Trophoblast cell (in vitro differentiated cells and primary cell): ENCODE results near the gene RSAD2.

Experiments
- DNase-seq, 2 donors: peaks; one replicate each; pipeline ENCODE4 v3.0.0-alpha.2; 2016
- H2AFZ ChIP-seq: 2 replicates; pipeline ENCODE4 v1.6.1; 2013; ENCODE audit warnings: low read length, moderate library complexity, mild to moderate bottlenecking; ENCODE audit not compliant: insufficient read depth, poor library complexity
- H2AK5ac ChIP-seq: 2 replicates; pipeline ENCODE4 v1.6.1; 2013; ENCODE audit warnings: mild to moderate bottlenecking, low read length
- H2BK120ac ChIP-seq: 2 replicates; pipeline ENCODE4 v1.6.1; 2013; ENCODE audit warnings: low read length, mild to moderate bottlenecking, moderate library complexity; ENCODE audit not compliant: insufficient read depth, poor library complexity
- H2BK12ac ChIP-seq: 2 replicates; pipeline ENCODE4 v1.6.1; 2013; ENCODE audit warnings: mild to moderate bottlenecking, low read length, moderate library complexity
- H2BK5ac ChIP-seq: 2 replicates; pipeline ENCODE4 v1.6.1; 2013; ENCODE audit warnings: low read length, low read depth, moderate library complexity, mild to moderate bottlenecking; ENCODE audit not compliant: poor library complexity
- H3K14ac ChIP-seq: 2 replicates; pipeline ENCODE4 v1.6.1; 2013; ENCODE audit warnings: mild to moderate bottlenecking, low read length
- H3K18ac ChIP-seq: 2 replicates; pipeline ENCODE4 v1.6.1; 2013; ENCODE audit warnings: mild to moderate bottlenecking, low read length
- H3K23ac ChIP-seq: 2 replicates; pipeline ENCODE4 v1.6.1; 2013; ENCODE audit warnings: low read length
- H3K27ac ChIP-seq: 2 replicates; pipeline ENCODE4 v1.5.1; 2013; ENCODE audit warnings: low read depth, mild to moderate bottlenecking, inconsistent platforms, low read length, moderate library complexity
- H3K27me3 ChIP-seq: 2 replicates; pipeline ENCODE4 v1.6.1; 2013; ENCODE audit warnings: inconsistent platforms, mild to moderate bottlenecking, low read length, moderate library complexity; ENCODE audit not compliant: insufficient read depth
- H3K36me3 ChIP-seq, 2 experiments: 1 replicate in 1 of 2; 2 replicates in 1 of 2; pipeline ENCODE4 v1.6.1; 2013; ENCODE audit warnings: low read length in 2 of 2, mild to moderate bottlenecking in 2 of 2, moderate library complexity in 1 of 2; ENCODE audit not compliant: insufficient read depth in 2 of 2, control insufficient read depth in 1 of 2
- H3K4ac ChIP-seq: 2 replicates; pipeline ENCODE4 v1.6.1; 2013; ENCODE audit warnings: low read depth, mild to moderate bottlenecking, low read length, moderate library complexity
- H3K4me1 ChIP-seq, 2 experiments: 1 replicate in 1 of 2; 2 replicates in 1 of 2; pipeline ENCODE4 v1.6.1; 2013; ENCODE audit warnings: low read length in 2 of 2, mild to moderate bottlenecking in 2 of 2, moderate library complexity in 1 of 2; ENCODE audit not compliant: insufficient read depth in 2 of 2, control insufficient read depth in 1 of 2
- H3K4me2 ChIP-seq: 2 replicates; pipeline ENCODE4 v1.6.1; 2013; ENCODE audit warnings: inconsistent platforms, mild to moderate bottlenecking, low read length, moderate library complexity
- H3K4me3 ChIP-seq: 2 replicates; pipeline ENCODE4 v1.5.1; 2013; ENCODE audit warnings: mild to moderate bottlenecking, low read depth, low read length, inconsistent platforms
- H3K79me1 ChIP-seq: one replicate; pipeline ENCODE4 v1.6.1; 2013; ENCODE audit warnings: low read length
- H3K79me2 ChIP-seq: 2 replicates; pipeline ENCODE4 v1.6.1; 2013; ENCODE audit warnings: low read length, mild to moderate bottlenecking; ENCODE audit not compliant: control insufficient read depth, insufficient read depth, poor library complexity
- H3K9ac ChIP-seq: 2 replicates; pipeline ENCODE4 v1.6.1; 2013; ENCODE audit warnings: mild to moderate bottlenecking, low read length
- H3K9me3 ChIP-seq: 2 replicates; pipeline ENCODE4 v1.6.1; 2013; ENCODE audit warnings: low read depth, mild to moderate bottlenecking, control low read depth, inconsistent platforms, low read length; ENCODE audit not compliant: insufficient read depth
- H4K12ac ChIP-seq: 2 replicates; pipeline ENCODE4 v1.6.1; 2013; ENCODE audit warnings: low read depth, mild to moderate bottlenecking, low read length, moderate library complexity
- H4K8ac ChIP-seq: 2 replicates; pipeline ENCODE4 v1.6.1; 2013; ENCODE audit warnings: low read depth, mild to moderate bottlenecking, low read length, moderate library complexity
- H4K91ac ChIP-seq: one replicate; pipeline ENCODE4 v1.6.1; 2013; ENCODE audit warnings: low read depth, mild to moderate bottlenecking, low read length, moderate library complexity
- WGBS: extraction: QIAGEN DNeasy Blood & Tissue Kit; methylation state at CpG from one replicate; pipeline ENCODE4 v1.1.7; 2013; ENCODE audit warnings: missing lambda C conversion rate; ENCODE audit not compliant: insufficient read length, insufficient coverage; ENCODE audit errors: extremely low coverage; 5-methylcytosine and 5-hydroxymethylcytosine counted together

The RSAD2 gene

GRCh38 chr2:6932828-6933227, 55.3 kb downstream of the RSAD2 start:
- H4K12ac ChIP-seq: no peak overlapping the region
- H3K4ac ChIP-seq: no peak overlapping the region
- no peak overlapping the region for H2AFZ ChIP-seq
- no peak for DNase-seq
- no peak overlapping the region for H3K4me2 ChIP-seq
- no peak overlapping the region for H2BK120ac ChIP-seq
- H3K27ac ChIP-seq: no peak overlapping the region
- no peak overlapping the region for H3K4me3 ChIP-seq
- H2BK12ac ChIP-seq: no peak overlapping the region
- no peak overlapping the region for H2AK5ac ChIP-seq
- H3K79me2 ChIP-seq: no peaks in the 10 kb centered on the region
- H3K36me3 ChIP-seq: peaks cover 0 to 1% of the 10 kb centered on the region in 2 experiments
- H2BK5ac ChIP-seq: no peak overlapping the region
- no peak overlapping the region for H4K8ac ChIP-seq
- H3K18ac ChIP-seq: no peak overlapping the region
- no peak overlapping the region for H3K14ac ChIP-seq
- no peak overlapping the region for H3K9ac ChIP-seq
- H3K9me3 ChIP-seq: peaks cover 2% of the 10 kb centered on the region
- no peak overlapping the region for H3K23ac ChIP-seq
- no peaks in the 10 kb centered on the region for H3K4me1 ChIP-seq
- no CpG with 5 or more reads among the region's 7 CpGs for WGBS
- no peaks in the 10 kb centered on the region for H3K79me1 ChIP-seq
- H3K27me3 ChIP-seq: no peaks in the 10 kb centered on the region
- H4K91ac ChIP-seq: no peak overlapping the region

GRCh38 chr2:6933911-6934310, 56.3 kb downstream of the RSAD2 start:
- Histone ChIP-seq H3K23ac (no peak overlapping the region), H3K79me2 (no peaks in the 10 kb centered on the region), H2AFZ (no peak overlapping the region), H3K79me1 (no peaks in the 10 kb centered on the region), H2BK5ac (no peak overlapping the region), H3K4me2 (no peak overlapping the region), H3K18ac (no peak overlapping the region), H3K4me1 (no peaks in the 10 kb centered on the region), H4K8ac (no peak overlapping the region), H2AK5ac (no peak overlapping the region), H3K9me3 (peaks cover 2% of the 10 kb centered on the region), H4K12ac (no peak overlapping the region), H4K91ac (no peak overlapping the region), H3K4ac (no peak overlapping the region), H3K4me3 (no peak overlapping the region), H3K9ac (no peak overlapping the region), H3K36me3 (no peaks in the 10 kb centered on the region), H3K27ac (no peak overlapping the region), H2BK120ac (no peak overlapping the region), H2BK12ac (no peak overlapping the region), H3K14ac (no peak overlapping the region), H3K27me3 (no peaks in the 10 kb centered on the region)
- no peak for DNase-seq
- no CpG with 5 or more reads among the region's 3 CpGs for WGBS

GRCh38 chr2:6934345-6934744, 56.8 kb downstream of the RSAD2 start:
- Histone ChIP-seq H3K18ac (no peak overlapping the region), H3K4me2 (no peak overlapping the region), H2AFZ (no peak overlapping the region), H2AK5ac (no peak overlapping the region), H3K9me3 (peaks cover 2% of the 10 kb centered on the region), H3K27ac (no peak overlapping the region), H4K12ac (no peak overlapping the region), H2BK120ac (no peak overlapping the region), H4K91ac (no peak overlapping the region), H3K36me3 (no peaks in the 10 kb centered on the region), H3K79me2 (no peaks in the 10 kb centered on the region), H3K23ac (no peak overlapping the region), H3K4ac (no peak overlapping the region), H3K79me1 (no peaks in the 10 kb centered on the region), H3K14ac (no peak overlapping the region), H2BK5ac (no peak overlapping the region), H4K8ac (no peak overlapping the region), H2BK12ac (no peak overlapping the region), H3K27me3 (no peaks in the 10 kb centered on the region), H3K4me1 (no peaks in the 10 kb centered on the region), H3K9ac (no peak overlapping the region), H3K4me3 (no peak overlapping the region)
- no CpG with 5 or more reads among the region's 1 CpG for WGBS
- no peak for DNase-seq

DNA sequence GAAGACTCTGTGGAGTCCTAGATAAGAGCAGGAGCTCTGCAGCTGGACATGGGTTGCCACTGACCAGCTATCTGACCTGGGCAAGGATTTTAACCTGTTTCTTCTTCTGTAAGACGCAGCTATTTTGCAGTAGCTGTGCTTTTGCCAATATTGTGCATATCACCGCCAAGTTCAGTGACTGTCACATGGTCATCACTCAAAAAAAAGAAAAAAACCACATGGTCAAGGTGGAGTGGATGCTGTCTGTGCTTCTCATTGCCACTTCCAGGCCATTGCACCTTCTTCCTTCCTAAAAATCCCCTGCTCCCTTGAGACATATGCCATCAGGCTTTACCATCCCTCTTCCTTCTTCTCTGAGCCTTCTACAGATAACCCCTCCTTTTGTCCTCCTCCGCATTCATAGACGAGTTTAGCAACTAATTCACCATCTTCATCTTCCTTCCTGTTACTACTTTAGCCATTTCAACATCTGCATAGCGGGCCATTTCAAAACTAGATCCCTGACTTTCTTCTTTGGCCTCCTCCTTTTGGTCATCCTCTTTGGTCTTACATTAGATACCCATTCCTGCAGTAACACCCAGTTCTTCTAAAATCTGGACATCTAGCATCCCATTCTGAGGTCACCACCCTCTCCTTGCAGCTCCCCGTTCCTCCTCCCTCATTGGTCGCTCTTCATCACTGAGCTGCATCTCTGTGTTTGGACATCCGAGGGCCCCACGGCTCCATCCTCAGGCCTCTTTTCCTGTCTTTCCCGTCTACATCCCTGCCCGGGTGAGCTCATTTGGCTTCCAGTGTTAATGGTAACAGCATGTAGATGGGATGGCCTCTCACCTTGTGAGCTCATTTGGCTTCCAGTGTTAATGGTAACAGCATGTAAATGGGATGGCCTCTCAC, 57.4 kb downstream of the RSAD2 start:
- H2BK120ac ChIP-seq: no peak overlapping the region
- DNase-seq: no peak
- no peak overlapping the region for H2BK5ac ChIP-seq
- no peaks in the 10 kb centered on the region for H3K27me3 ChIP-seq
- no peak overlapping the region for H2AFZ ChIP-seq
- H3K14ac ChIP-seq: no peak overlapping the region
- no CpG with 5 or more reads among the region's 11 CpGs for WGBS
- no peak overlapping the region for H4K91ac ChIP-seq
- no peak overlapping the region for H3K9ac ChIP-seq
- H3K18ac ChIP-seq: no peak overlapping the region
- no peak overlapping the region for H3K23ac ChIP-seq
- no peak overlapping the region for H3K4me2 ChIP-seq
- no peak overlapping the region for H3K4ac ChIP-seq
- peaks cover 2% of the 10 kb centered on the region for H3K9me3 ChIP-seq
- no peak overlapping the region for H4K12ac ChIP-seq
- no peak overlapping the region for H3K4me3 ChIP-seq
- no peaks in the 10 kb centered on the region for H3K79me1 ChIP-seq
- no peak overlapping the region for H2BK12ac ChIP-seq
- no peaks in the 10 kb centered on the region for H3K4me1 ChIP-seq
- H3K36me3 ChIP-seq: no peaks in the 10 kb centered on the region
- H2AK5ac ChIP-seq: no peak overlapping the region
- H4K8ac ChIP-seq: no peak overlapping the region
- H3K27ac ChIP-seq: no peak overlapping the region
- H3K79me2 ChIP-seq: no peaks in the 10 kb centered on the region
